Calu3 (cell line): ENCODE results near the gene ZNF786. TPM values are rescaled to one million over a fixed set of nuclear protein-coding genes. Genes with fewer than 3 reads are reported as not detected.

Experiments used
- BruUV-seq: library from RNA; stranded (reverse); fragments of 400-500 nt; replicated peaks from 2 replicates; lab custom pipeline; 2021; lab: Mats Ljungman, UMichigan
- CTCF ChIA-PET: fragments of 300-600 bp; sonication (Branson Sonifier 250); formaldehyde crosslinking; loops from one replicate; lab custom pipeline; 2022; ENCODE audit warnings: antibody characterized with exemption; lab: Charles Lee
- DNase-seq: peaks from one replicate; pipeline ENCODE4 v3.0.0; 2022
- H3K27ac Mint-ChIP-seq: one replicate; pipeline ENCODE4 v1.8.0; 2022; ENCODE audit warnings: mixed read lengths; ENCODE audit not compliant: unreplicated experiment
- H3K27me3 Mint-ChIP-seq: one replicate; pipeline ENCODE4 v1.8.0; 2022; ENCODE audit warnings: mixed read lengths; ENCODE audit not compliant: unreplicated experiment
- H3K36me3 Mint-ChIP-seq: one replicate; pipeline ENCODE4 v1.8.0; 2022; ENCODE audit warnings: mild to moderate bottlenecking, moderate library complexity, mixed read lengths; ENCODE audit not compliant: insufficient read depth, unreplicated experiment
- H3K4me1 Mint-ChIP-seq: one replicate; pipeline ENCODE4 v1.8.0; 2022; ENCODE audit warnings: mild to moderate bottlenecking, low read depth, mixed read lengths; ENCODE audit not compliant: unreplicated experiment
- H3K4me3 Mint-ChIP-seq: one replicate; pipeline ENCODE4 v1.8.0; 2022; ENCODE audit warnings: mild to moderate bottlenecking, low read depth, moderate library complexity, mixed read lengths; ENCODE audit not compliant: unreplicated experiment
- H3K9me3 Mint-ChIP-seq: one replicate; pipeline ENCODE4 v1.8.0; 2022; ENCODE audit warnings: low read depth, mixed read lengths; ENCODE audit not compliant: unreplicated experiment
- CTCF ChIP-seq: fragments of 200-600 bp; IDR thresholded peaks from one replicate; pipeline ENCODE4 v1.8.0; 2022; ENCODE audit warnings: antibody characterized with exemption; ENCODE audit not compliant: unreplicated experiment
- intact Hi-C: fragments of 100-400 bp; cut with micrococcal nuclease; formaldehyde crosslinking; loops from one replicate; pipeline ENCODE4 v1.10.0; 2022; ENCODE audit not compliant: unreplicated experiment
- total RNA-seq: library from RNA; stranded (reverse); gene quantifications from 2 replicates; pipeline ENCODE4 v1.2.3, GENCODE V29; 2022

The ZNF786 gene
- total RNA-seq, 1 experiment from 2014 or later, result 9.8 TPM

GRCh38 chr7:149027611-149028345 lies 62.7 kb downstream of the ZNF786 start:
- Mint-ChIP-seq H3K27me3 (no peaks in the 10 kb centered on the region), H3K27ac (peak overlapping the region; percentile 98), H3K9me3 (peaks cover 4% of the 10 kb centered on the region), H3K4me1 (peaks cover 25% of the 10 kb centered on the region), H3K36me3 (peaks cover 55% of the 10 kb centered on the region), H3K4me3 (peak overlapping the region; percentile 94)
- intact Hi-C loops, result loop anchor here (2.0 to 5.0 kb wide), 2 partner anchors 39 to 120 kb away; partner anchors contain the start of gene ZNF398
- BruUV-seq, result no TSS peak
- CTCF ChIA-PET, result interaction anchor here (2.1 kb wide), 1 partner anchor 38 kb away, joined by 7 read pairs; no protein-coding TSS in a partner anchor
- DNase-seq, result no peak
- TF ChIP-seq CTCF, result no peak

DNA sequence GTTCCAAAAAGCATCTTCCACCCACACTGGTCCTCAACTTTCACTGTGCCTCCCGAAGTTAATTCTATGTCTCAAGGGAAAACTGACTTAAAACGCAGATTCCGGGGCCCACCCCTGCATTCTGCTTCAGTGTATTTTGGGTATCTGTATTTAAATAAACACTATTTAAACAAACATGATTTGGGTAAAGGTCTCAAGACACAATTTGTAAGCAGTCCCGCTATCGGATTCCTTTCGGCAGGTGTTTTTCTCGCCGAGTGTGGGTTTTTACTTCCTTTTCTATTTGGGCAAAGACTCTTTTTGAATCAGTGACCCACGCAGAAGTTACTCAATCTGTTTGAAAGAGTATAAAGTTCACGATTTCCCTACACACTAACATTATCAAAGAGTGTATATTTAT lies 63.5 kb downstream of the ZNF786 start:
- Mint-ChIP-seq H3K27me3 (no peaks in the 10 kb centered on the region), H3K36me3 (peaks cover 59% of the 10 kb centered on the region), H3K4me1 (peaks cover 30% of the 10 kb centered on the region), H3K27ac (peak overlapping the region; percentile 98), H3K4me3 (peak overlapping the region; percentile 94), H3K9me3 (peaks cover 4% of the 10 kb centered on the region)
- BruUV-seq, result TSS peak; percentile 53
- DNase-seq, result no peak
- TF ChIP-seq CTCF, result no peak
- intact Hi-C loops, result loop anchor here (2.0 to 5.0 kb wide), 2 partner anchors 40 to 120 kb away; partner anchors contain the start of gene ZNF398
- CTCF ChIA-PET, result interaction anchor here (2.1 kb wide), 1 partner anchor 39 kb away, joined by 7 read pairs; no protein-coding TSS in a partner anchor

DNA sequence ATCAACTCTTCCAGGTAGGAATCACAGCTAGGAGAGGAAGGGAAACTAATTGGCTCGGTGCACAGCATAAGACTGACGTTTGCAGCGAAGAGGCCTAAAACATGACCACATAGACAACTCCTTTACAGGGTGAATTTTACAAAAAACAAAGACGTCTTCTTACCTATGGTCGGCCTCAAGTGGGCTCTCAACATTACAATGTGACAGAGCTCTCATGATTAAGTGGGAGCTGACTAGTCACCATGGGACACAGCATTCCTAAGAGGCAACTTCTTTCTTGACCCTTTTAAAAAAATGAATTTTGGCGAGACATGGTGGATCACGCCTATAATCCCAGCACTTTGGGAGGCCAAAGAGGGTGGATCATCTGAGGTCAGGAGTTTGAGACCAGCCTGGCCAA lies 66.9 kb downstream of the ZNF786 start:
- no peaks in the 10 kb centered on the region for H3K9me3 Mint-ChIP-seq
- no TSS peak for BruUV-seq
- no peak for DNase-seq
- H3K27ac Mint-ChIP-seq, result no peak overlapping the region
- H3K4me1 Mint-ChIP-seq, result peaks cover 45% of the 10 kb centered on the region
- no peak for TF ChIP-seq CTCF
- H3K4me3 Mint-ChIP-seq, result no peak overlapping the region
- intact Hi-C loops, result no loop called here
- CTCF ChIA-PET, result interaction anchor here (1.5 kb wide), 1 partner anchor 42 kb away, joined by 4 read pairs; no protein-coding TSS in a partner anchor
- peaks cover 83% of the 10 kb centered on the region for H3K36me3 Mint-ChIP-seq
- no peaks in the 10 kb centered on the region for H3K27me3 Mint-ChIP-seq

DNA sequence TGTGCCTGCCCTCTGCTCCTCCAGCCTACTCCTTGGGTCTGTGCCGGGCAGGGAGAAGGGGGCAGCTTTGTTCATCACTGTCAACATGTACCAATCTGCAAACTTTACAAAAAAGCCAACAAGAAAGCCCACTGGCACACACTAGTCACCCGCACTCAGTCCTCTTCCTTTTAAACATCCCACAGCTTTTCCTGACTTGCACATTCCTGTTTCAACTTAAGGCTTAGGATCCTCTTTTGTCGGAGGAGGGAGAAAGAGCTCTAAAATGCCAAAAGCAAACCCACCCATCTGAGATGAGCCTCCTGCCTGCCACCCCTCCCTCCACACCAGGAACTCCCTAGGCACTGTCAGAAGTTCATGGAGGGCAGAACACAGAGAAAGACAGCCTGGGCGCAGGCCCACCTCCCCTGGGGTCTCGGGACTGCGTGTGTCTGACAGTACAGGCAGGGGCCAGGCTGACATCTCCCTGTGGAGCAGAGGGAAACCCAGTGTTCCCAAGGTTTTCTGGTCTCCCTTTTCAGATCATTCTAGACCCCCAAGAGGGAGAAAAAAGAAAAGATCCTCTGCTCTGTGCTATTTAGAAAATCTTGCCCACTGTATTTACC lies 67.7 kb downstream of the ZNF786 start:
- intact Hi-C loops, result no loop called here
- H3K9me3 Mint-ChIP-seq, result no peaks in the 10 kb centered on the region
- H3K27ac Mint-ChIP-seq, result no peak overlapping the region
- no peaks in the 10 kb centered on the region for H3K27me3 Mint-ChIP-seq
- DNase-seq, result no peak
- no peak overlapping the region for H3K4me3 Mint-ChIP-seq
- CTCF ChIA-PET, result interaction anchor here (1.5 kb wide), 1 partner anchor 43 kb away, joined by 4 read pairs; no protein-coding TSS in a partner anchor
- peaks cover 45% of the 10 kb centered on the region for H3K4me1 Mint-ChIP-seq
- BruUV-seq, result no TSS peak
- H3K36me3 Mint-ChIP-seq, result peaks cover 77% of the 10 kb centered on the region
- TF ChIP-seq CTCF, result no peak
